ENCODE measurements around the gene CEBPG.

DNA sequence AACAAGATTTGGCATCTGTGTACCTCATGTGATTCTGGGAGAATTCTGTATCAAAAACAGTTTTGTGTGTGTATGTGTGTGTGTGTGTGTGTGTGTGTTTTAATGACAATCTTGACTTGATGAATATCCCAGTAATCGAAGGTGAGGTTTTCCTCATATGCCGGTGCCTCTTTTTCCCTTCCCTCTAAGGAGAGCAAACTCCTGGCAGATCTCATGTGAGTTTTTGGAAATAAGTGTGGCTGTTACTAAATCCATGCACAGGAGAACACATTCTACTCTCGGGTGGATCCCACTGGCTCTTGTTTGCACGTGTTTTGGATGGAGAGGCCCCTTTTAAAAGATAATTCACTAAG, 29.0 kb upstream of the CEBPG start:
- TF ChIP-seq, protein P1, sequence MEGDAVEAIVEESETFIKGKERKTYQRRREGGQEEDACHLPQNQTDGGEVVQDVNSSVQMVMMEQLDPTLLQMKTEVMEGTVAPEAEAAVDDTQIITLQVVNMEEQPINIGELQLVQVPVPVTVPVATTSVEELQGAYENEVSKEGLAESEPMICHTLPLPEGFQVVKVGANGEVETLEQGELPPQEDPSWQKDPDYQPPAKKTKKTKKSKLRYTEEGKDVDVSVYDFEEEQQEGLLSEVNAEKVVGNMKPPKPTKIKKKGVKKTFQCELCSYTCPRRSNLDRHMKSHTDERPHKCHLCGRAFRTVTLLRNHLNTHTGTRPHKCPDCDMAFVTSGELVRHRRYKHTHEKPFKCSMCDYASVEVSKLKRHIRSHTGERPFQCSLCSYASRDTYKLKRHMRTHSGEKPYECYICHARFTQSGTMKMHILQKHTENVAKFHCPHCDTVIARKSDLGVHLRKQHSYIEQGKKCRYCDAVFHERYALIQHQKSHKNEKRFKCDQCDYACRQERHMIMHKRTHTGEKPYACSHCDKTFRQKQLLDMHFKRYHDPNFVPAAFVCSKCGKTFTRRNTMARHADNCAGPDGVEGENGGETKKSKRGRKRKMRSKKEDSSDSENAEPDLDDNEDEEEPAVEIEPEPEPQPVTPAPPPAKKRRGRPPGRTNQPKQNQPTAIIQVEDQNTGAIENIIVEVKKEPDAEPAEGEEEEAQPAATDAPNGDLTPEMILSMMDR (IDR thresholded peaks at IDR 0.05; ENCODE audit: low read length) = no peak
- no peak for TF ChIP-seq EZH2phosphoT487 (IDR thresholded peaks at IDR 0.05; ENCODE audit: low read length)
- no peak for TF ChIP-seq EZH2 (optimal IDR thresholded peaks at IDR 0.05; ENCODE audit: low read depth, low read length)

Data from MM.1S (cell line).